Endometrial microvascular endothelial cells (primary cell): ENCODE data around the gene CASK. TPM values are rescaled to one million over a fixed set of nuclear protein-coding genes. Genes with fewer than 3 reads are reported as not detected.

Experiments used
- in situ Hi-C: cut with HindIII; loops from 2 replicates; pipeline ENCODE4 v1.10.0; 2017; ENCODE audit warnings: low sequenced_read_pairs, low pct_unique_long_range_greater_than_20kb; ENCODE audit errors: inconsistent ontology term
- total RNA-seq: library from RNA; depleted of rRNA; stranded (reverse); fragments of >200 nt; gene quantifications from one replicate; pipeline ENCODE4 v1.2.3, GENCODE V29; 2015; ENCODE audit errors: inconsistent ontology term

CASK gene
- total RNA-seq, 1 donor from 2014 or later: 9.0 TPM

- in situ Hi-C loops: no loop called here
Measured at GRCh38 chrX:41858161-41858775, 65.1 kb downstream of the CASK start.

- in situ Hi-C loops: no loop called here
Measured at GRCh38 chrX:41857670-41858069, 65.7 kb downstream of the CASK start.

- in situ Hi-C loops: no loop called here
Measured at GRCh38 chrX:41846714-41847113, 76.6 kb downstream of the CASK start.

- in situ Hi-C loops: no loop called here
Measured at GRCh38 chrX:41837270-41837944, 85.9 kb downstream of the CASK start.

GRCh38 chrX:41828826-41829225, 94.5 kb downstream of the CASK start:
- in situ Hi-C loops: no loop called here

GRCh38 chrX:41827886-41828285, 95.5 kb downstream of the CASK start:
- in situ Hi-C loops: no loop called here

- in situ Hi-C loops: no loop called here
Measured at GRCh38 chrX:41825796-41826195, 97.6 kb downstream of the CASK start.

- in situ Hi-C loops: no loop called here
Measured at GRCh38 chrX:41824551-41824950, 98.8 kb downstream of the CASK start.

GRCh38 chrX:41823402-41823801, 100.0 kb downstream of the CASK start:
- in situ Hi-C loops: no loop called here

- in situ Hi-C loops: no loop called here
Measured at GRCh38 chrX:41822892-41823291, 100.5 kb downstream of the CASK start.

GRCh38 chrX:41808047-41808446, 115.3 kb downstream of the CASK start:
- in situ Hi-C loops: no loop called here

- in situ Hi-C loops: no loop called here
Measured at GRCh38 chrX:41802958-41803357, 120.4 kb downstream of the CASK start.

GRCh38 chrX:41799661-41800060, 123.7 kb downstream of the CASK start:
- in situ Hi-C loops: no loop called here

GRCh38 chrX:41796577-41796976, 126.8 kb downstream of the CASK start:
- in situ Hi-C loops: no loop called here

GRCh38 chrX:41796046-41796445, 127.3 kb downstream of the CASK start:
- in situ Hi-C loops: no loop called here

- in situ Hi-C loops: no loop called here
Measured at GRCh38 chrX:41789374-41789773, 134.0 kb downstream of the CASK start.

- in situ Hi-C loops: no loop called here
Measured at GRCh38 chrX:41785685-41786084, 137.7 kb downstream of the CASK start.

GRCh38 chrX:41781500-41781899, 141.9 kb downstream of the CASK start:
- in situ Hi-C loops: no loop called here

GRCh38 chrX:41779941-41780340, 143.4 kb downstream of the CASK start:
- in situ Hi-C loops: no loop called here

- in situ Hi-C loops: no loop called here
Measured at GRCh38 chrX:41779030-41779564, 144.3 kb downstream of the CASK start.
